HG03439 (cell line): Measurements from ENCODE around the gene ZNF624.

Experiments
- ATAC-seq: cut with Tn5 transposase; IDR thresholded peaks from one replicate; pipeline ENCODE4 v1.9.1; 2021; ENCODE audit warnings: mild to moderate bottlenecking, moderate library complexity; ENCODE audit not compliant: unreplicated experiment

ZNF624 gene

DNA sequence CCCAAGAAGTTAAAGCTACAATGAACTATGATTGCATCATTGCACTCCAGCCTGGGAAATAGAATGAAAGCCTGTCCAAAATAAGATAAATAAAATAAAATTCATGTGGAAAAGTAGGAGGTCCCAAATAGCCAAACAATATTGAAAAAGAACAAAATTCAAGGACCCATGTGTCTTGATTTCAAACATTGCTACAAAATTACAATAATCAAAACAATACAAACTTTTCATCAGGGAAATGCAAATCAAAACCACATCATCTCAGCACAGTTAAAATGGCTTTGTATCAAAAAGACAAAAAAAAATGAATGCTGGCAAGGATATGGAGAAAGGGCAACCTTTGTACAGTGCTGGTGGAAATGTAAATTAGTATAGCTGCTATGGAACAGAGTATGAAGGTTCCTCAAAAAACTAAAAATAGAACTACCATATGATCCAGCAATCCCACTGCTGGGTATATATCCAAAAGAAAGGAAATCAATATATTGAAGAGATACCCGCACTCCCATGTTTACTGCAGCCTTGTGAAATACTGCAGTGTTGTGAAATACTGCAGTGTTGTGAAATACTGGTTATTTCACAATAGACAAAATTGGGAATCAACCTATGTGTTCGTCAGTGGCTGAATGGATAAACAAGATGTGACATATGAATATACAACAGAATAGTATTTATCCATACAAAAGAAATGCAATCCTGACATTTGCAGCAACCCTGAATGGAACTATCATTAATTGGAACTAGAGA is 60.1 kb downstream of the ZNF624 start:
- no peak for ATAC-seq

DNA sequence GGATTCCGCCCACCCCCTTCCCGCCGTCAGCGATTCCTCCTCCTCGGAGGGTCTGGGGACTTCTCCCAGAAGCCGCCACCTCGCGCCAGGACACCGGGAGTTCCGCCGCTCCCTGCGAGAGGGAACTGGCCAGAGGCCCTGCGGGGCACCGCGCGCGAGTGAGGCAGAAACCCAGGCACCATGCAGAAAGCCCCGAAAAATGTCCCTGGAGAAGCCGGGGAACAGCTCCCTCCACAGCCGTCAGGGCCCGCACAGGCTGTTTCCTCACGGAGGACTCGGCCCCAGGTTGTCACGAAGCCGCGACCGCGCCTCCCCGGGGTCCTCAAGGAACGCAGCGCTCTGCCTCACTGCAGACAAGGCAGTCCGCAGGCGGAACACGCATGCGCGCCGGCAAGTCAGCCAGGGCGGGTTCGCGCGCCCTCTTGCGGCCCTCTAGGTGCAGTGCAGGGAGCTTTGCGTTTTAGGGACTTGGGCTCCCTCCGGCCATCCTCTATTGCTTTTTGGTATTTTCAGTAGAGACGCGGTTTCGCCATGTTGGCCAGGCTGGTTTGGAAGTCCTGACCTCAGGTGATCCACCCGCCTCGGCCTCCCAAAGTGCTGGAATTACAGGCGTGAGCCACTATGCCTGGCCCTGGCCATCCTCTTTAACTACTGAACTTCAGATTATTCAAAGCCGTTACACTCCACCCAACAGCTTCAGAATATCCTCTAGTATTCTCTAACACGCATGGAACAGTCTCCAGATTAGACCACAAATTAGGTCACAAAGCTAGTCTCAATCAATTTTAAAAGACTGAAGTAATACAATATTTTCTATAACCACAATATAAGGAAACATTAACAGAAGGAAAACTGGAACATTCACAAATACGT is 64.3 kb downstream of the ZNF624 start:
- peak; percentile 83 for ATAC-seq

DNA sequence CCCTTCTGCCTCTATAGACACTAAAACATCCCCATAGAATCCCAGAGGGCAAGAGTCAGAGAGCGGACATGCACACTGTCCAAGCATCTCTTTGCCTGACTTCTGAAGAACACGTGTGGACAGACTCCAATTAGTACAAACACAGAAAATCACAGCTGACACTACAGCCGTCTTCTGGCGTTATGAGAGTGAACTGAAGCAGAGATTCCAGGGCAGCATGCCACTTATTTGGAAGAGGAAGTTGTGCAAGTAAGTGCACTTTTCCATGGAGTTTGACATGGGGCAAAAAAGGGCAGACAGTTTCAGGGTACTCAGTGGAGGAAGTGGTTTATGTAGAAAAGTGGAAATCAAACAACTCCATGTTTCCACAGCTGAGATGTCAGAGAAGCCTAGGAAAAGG is 67.9 kb downstream of the ZNF624 start:
- no peak for ATAC-seq

DNA sequence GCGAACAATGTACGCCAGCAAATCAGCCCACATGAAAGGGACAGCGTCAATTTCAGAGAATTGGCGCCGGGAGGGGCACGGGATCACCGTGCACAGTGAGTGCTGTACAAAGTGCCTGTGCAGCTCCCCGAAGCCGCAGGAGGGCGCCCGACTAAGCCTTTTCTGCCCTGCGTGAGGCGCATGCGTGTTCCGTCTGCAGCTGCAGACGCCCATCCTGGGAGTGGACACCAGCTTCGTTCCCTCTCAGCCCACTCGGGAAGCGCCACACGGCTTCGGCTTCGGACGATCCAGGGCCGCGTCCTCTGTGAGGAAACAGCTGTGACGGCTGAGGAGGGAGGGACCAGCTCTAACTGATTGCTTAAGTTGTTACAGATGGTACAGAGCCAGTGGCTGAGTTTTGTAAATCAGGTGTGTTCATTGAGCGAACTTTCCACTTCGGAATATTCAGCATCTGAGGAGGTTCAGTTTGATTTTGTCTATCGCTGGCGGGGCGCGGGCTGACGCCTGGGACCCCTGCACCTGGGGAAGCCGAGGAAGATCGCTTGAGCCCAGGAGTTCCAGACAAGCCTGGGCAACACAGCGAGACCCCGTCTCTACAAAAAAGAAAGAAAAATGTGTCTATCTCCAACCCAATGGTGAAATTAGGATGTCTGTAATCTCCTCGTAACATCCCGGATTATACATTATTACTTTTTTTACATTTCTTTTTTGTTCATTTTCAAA is 69.2 kb downstream of the ZNF624 start:
- ATAC-seq: no peak

DNA sequence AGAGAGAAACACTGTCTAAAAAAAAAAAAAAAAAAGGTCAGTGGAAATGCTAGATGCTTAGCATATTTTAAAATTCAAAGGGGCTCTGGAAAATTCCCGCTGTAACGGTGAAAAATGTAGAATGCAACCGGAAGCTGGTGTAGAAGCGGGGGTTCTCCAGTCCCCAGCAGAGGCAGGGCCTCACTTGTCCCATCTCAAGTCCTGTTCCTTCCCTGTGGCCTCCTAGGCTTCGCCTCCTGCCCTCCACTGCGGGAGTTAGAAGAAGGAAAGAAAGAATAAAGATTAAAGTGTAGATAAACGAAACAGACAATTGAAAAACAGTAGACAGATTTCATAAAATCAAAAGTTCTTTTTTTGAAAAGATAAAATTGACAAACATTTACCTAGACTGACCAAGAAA is 69.9 kb downstream of the ZNF624 start:
- ATAC-seq: no peak

DNA sequence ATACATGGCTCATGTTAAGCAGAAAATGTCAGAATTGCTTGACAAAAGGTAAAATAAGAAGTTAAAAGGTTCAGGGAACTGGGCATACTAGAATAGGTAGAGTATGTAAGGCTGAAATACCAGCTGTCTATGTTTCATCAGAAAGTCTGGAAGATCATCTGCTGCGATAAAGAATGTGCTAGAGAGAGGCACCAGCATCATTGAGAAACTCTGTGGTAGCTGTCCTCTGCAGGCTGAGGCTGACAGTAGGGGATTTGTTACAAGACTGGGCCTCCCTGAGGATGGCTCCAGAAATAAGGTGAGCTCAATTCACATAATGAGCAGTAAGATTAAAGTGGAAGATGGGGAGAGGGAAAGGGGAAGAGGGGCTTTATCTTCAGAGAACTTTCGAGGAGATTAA is 80.2 kb downstream of the ZNF624 start:
- ATAC-seq: no peak
